Motor neuron (in vitro differentiated cells): ENCODE data around the gene GASK1A. TPM values are rescaled to one million over a fixed set of nuclear protein-coding genes. Genes with fewer than 3 reads are reported as not detected.

Source experiments
- ATAC-seq, 8 experiments: fragments of 200-7000 bp; cut with Tn5 transposase; replicated peaks in 6 of 8; 2 replicates each; pipeline ENCODE4 v1.8.0; 2021; ENCODE audit warnings: mild to moderate bottlenecking in 8 of 8, moderate library complexity in 8 of 8
- H3K27ac ChIP-seq, 2 donors: fragments of 250-450 bp; sonication (Bioruptor Pico); 2 replicates each; pipeline ENCODE4 v1.9.0; 2021; ENCODE audit warnings: antibody characterized with exemption in 2 of 2, mild to moderate bottlenecking in 2 of 2, moderate library complexity in 1 of 2
- H3K4me1 ChIP-seq, 2 donors: fragments of 250-450 bp; sonication (Bioruptor Pico); replicated peaks in 1 of 2; 2 replicates each; pipeline ENCODE4 v1.6.1; 2021; ENCODE audit warnings: antibody characterized with exemption in 2 of 2, mild to moderate bottlenecking in 2 of 2, moderate library complexity in 1 of 2
- H3K4me3 ChIP-seq, 5 donors: fragments of 250-450 bp; sonication (Bioruptor Pico); 2 replicates each; pipeline ENCODE4 v1.9.0; 2021; ENCODE audit warnings: antibody characterized with exemption in 5 of 5, mild to moderate bottlenecking in 5 of 5, moderate library complexity in 4 of 5
- WGBS, 10 experiments: fragments of 450-650 bp; shearing (Covaris generic); methylation state at CpG; one replicate each; pipeline ENCODE4 v1.0.0; 2022; 5-methylcytosine and 5-hydroxymethylcytosine counted together
- in situ Hi-C, 9 experiments: fragments of 400-800 bp; cut with MboI; loops; one replicate each; pipeline ENCODE4 v1.15.0; 2021; ENCODE audit warnings: low sequenced_read_pairs in 9 of 9, low pct_unique_long_range_greater_than_20kb in 2 of 9; ENCODE audit not compliant: unreplicated experiment in 9 of 9
- total RNA-seq, 8 experiments: library from RNA; unstranded; fragments of 300-600 nt; gene quantifications; 2 replicates each; pipeline versions ENCODE4 v1.2.3 to v1.2.4, GENCODE V29; 2022

Gene GASK1A
- total RNA-seq, 8 experiments from 2014 or later, result 0.18 to 4.3 (median 0.85) TPM

DNA sequence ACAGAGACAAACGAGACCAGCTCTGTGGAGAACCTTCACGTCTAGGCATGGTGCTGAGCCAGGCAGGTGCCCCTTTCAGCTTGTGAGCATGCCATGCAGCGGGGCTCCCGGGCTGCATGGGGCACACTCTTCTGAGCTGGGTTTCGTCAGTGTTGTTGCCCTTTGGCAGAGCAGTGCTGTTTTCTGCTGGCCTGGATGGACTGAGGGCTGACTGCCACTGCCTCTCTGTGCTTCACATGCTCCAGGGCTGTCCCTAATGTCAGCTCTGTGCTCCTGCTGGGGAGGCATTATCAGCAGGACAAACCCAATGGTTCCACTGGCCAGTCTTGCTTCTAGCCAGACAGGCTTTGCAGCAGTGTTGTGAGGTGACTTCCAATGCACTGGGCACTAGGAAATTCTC is 9.5 kb downstream of the GASK1A start:
- ATAC-seq, result no peak
- WGBS, 10 experiments, result 60 to 90% (median 79%) methylated on average over 1 to 4 of the region's 5 CpGs; no CpG with 5 or more reads in 6 of the 10 experiments
- in situ Hi-C loops, result no loop called here

DNA sequence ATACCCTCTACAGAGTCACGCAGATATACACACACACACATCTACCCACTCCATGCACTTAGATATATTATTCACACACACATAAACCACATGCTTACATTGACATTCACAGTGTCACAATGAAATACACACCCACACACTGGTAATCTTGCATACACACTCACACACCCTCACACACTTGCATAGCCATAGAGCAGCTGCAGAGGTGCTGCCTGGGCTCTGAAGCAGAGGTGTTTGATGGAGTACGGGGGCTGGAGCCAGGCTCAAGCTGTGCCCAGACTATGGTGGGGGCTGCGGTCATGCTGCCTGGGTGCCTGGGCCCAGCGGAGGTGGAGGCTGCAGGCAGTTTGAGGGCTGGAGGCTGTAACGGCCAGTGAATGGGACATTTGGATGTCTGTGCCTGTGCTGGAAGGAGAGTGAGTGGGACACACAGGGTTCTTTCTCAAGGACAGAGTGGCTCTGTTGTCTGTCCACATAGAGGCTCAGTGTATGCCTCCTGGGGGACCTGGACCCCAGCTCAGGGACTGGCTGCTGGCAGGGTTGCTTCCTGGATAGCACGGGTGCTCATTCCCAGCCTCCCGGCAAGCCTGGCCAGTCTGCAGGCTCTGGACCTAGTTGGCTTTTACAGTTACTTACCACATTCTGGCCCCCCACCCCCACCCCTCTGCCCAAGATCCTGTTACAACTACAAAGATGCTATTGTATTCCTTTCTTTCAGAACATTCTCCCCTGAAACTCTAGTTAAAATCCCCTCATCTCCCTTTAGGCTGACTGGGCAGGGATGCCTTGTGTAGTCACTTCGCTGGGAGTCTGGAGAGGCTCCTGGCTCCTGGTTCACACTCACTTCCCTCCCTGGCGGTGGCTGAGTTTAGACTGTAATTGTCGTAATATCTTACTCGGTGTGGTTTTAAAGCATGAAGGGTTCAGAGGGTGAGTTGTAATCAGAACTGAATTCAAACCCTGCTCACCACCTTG is 12.5 kb downstream of the GASK1A start:
- ATAC-seq, result peak in 7 of 8 experiments; percentile 14 to 90 (median 27)
- 62 to 80% (median 78%) methylated on average over 1 to 5 of the region's 11 CpGs; no CpG with 5 or more reads in 3 of the 10 experiments for WGBS, 10 experiments
- H3K27ac ChIP-seq, result no peak overlapping the region
- no peak overlapping the region for H3K4me3 ChIP-seq
- in situ Hi-C loops, result no loop called here
- no peaks in the 10 kb centered on the region for H3K4me1 ChIP-seq

More for the DNA sequence above, 9.5 kb downstream of the GASK1A start:
- Histone ChIP-seq H3K27ac (no peak overlapping the region), H3K4me3 (no peak overlapping the region), H3K4me1 (no peaks in the 10 kb centered on the region)

DNA sequence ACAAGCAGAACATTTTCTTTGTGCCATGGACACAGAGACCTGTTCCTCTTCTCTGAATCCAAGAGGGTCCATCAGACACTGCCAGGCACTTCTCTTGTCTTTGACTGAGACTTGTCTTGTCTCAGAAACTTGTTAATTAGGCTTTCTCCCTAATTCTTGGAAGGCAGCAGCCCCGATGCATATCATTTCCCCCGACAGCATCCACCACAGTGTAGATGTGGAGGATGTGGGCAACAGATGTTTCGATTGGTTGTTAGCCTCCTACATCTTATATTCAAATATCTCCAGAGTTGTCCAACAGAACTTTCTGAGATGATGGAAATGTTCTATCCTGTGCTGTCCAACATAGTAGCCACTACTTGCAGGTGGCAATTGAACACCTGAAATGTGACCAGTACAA is 15.5 kb downstream of the GASK1A start:
- 67 to 100% (median 91%) methylated on average over 1 to 3 of the region's 3 CpGs; no CpG with 5 or more reads in 5 of the 10 experiments for WGBS, 10 experiments
- H3K4me1 ChIP-seq, result no peaks in the 10 kb centered on the region
- H3K27ac ChIP-seq, result no peak overlapping the region
- no peak overlapping the region for H3K4me3 ChIP-seq
- ATAC-seq, result no peak
- in situ Hi-C loops, result no loop called here

DNA sequence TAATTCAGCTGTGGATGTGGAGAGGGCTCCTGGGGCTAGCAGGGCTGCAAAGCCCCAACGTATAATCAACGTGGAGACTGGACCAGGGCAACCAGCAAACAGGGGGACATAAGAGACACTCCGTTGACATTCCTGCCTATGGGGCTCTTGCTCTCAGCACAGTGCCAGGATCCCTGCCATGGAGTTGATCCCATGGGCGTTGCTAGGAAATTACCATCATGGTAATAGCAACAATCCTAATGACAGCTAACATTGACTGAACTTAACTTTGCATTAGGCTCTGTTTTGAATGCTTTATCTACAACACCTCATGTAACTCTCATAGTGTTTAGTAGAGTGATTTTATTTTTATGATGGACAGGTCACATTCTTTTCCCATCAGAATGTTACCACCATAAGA is 16.9 kb downstream of the GASK1A start:
- Histone ChIP-seq H3K27ac (no peak overlapping the region), H3K4me1 (peaks cover 0 to 2% of the 10 kb centered on the region in 2 donors), H3K4me3 (no peak overlapping the region)
- in situ Hi-C loops, result no loop called here
- 0 to 83% (median 58%) methylated on average over 1 to 4 of the region's 4 CpGs; no CpG with 5 or more reads in 4 of the 10 experiments for WGBS, 10 experiments
- ATAC-seq, result peak in 4 of 8 experiments; percentile 32 to 81 (median 71)

DNA sequence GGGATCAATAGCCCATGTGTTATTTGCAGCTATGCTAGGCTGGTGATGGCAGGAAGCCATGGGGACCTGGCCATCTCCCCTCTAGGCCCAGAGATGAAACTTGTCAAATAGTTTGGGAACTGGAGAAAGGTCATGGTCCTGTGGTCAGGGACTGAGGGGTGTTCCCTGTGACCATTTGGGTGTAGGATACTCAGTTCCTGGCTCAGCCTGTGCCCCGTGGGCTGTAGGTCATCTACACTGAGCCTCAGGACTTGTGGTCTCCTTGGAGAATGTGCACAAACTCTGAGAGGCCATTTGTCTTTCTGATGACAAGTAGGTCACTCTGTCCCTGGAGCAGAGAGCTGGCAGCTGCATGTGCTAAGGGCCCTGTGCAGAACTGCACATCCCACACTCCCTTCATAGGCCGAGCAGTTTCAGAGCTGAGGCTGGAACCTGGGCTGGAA is 17.5 kb downstream of the GASK1A start:
- H3K4me3 ChIP-seq, result no peak overlapping the region
- in situ Hi-C loops, result no loop called here
- no peak for ATAC-seq
- WGBS, 10 experiments, result 20 to 80% methylated on average over 1 of the region's 2 CpGs; no CpG with 5 or more reads in 8 of the 10 experiments
- no peak overlapping the region for H3K27ac ChIP-seq
- peaks cover 3 to 8% of the 10 kb centered on the region in 2 donors for H3K4me1 ChIP-seq

DNA sequence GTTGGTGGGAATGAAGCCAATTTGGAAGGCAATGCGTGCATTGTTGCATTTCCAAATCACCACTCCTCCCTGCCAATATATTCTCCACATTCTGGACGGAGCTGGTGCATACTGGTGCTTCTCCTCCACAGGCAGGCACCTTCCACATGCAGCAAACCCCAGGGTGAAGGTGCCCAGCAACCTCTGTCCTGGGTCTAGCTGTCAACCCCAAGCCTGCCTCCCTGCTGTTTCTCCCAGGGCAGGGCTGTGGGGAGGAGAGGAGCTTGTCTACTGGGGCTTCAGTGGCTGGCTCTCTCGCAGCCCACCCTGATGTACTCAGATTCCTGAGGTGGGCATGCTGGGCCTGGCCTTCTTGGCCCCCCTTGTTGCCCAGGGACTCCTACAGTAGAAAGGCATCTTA is 20.1 kb downstream of the GASK1A start:
- in situ Hi-C loops, result no loop called here
- H3K4me1 ChIP-seq, result peaks cover 3 to 8% of the 10 kb centered on the region in 2 donors
- no peak for ATAC-seq
- WGBS, 10 experiments, result 10 to 100% (median 80%) methylated on average over 1 to 2 of the region's 3 CpGs; no CpG with 5 or more reads in 3 of the 10 experiments
- no peak overlapping the region for H3K27ac ChIP-seq
- no peak overlapping the region for H3K4me3 ChIP-seq

DNA sequence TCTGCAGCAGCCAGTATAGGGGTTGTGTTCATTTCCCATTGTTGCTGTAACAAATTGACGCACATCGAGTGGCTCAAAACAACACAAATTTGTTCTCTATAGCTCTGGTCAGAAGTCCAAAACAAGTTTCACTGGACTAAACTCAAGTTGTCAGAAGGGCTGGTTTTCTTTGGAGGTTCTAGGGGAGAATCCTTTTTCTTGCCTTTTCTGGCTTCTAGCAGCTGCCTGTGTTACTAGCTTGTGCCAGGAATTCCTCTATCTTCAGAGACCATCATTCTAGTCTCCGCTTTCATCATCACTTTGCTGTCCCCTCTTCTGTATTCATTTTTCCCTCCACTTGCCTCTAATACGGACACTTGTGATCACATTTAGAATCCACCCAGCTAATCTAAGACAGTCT is 20.5 kb downstream of the GASK1A start:
- Histone ChIP-seq H3K27ac (no peak overlapping the region), H3K4me1 (peaks cover 3 to 8% of the 10 kb centered on the region in 2 donors), H3K4me3 (no peak overlapping the region)
- in situ Hi-C loops, result no loop called here
- no peak for ATAC-seq
- 28 to 100% (median 97%) methylated on average over 1 to 4 of the region's 4 CpGs; no CpG with 5 or more reads in 1 of the 10 experiments for WGBS, 10 experiments

DNA sequence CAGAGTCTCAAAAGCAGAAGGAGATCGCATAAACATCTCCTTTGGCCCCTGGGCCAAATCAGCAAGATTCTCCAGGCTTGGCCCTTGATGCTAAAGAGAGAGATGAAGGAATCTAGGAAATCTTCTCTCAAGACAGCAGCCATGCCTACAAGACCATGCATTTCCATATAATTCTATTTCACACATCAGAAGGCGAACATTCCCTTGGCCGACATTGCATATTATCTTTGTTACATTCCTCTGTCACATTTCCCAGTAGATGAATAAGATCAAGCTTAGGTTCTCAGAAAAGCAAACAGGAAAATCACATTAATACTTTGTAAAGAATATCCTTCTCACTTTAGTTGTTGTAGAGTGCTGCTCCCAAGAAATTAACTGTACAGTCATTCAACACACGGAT is 21.3 kb downstream of the GASK1A start:
- in situ Hi-C loops, result no loop called here
- Histone ChIP-seq H3K27ac (no peak overlapping the region), H3K4me3 (no peak overlapping the region), H3K4me1 (peaks cover 3 to 8% of the 10 kb centered on the region in 2 donors)
- WGBS, 10 experiments, result 26 to 100% (median 95%) methylated on average over 1 to 3 of the region's 4 CpGs; no CpG with 5 or more reads in 3 of the 10 experiments
- no peak for ATAC-seq

DNA sequence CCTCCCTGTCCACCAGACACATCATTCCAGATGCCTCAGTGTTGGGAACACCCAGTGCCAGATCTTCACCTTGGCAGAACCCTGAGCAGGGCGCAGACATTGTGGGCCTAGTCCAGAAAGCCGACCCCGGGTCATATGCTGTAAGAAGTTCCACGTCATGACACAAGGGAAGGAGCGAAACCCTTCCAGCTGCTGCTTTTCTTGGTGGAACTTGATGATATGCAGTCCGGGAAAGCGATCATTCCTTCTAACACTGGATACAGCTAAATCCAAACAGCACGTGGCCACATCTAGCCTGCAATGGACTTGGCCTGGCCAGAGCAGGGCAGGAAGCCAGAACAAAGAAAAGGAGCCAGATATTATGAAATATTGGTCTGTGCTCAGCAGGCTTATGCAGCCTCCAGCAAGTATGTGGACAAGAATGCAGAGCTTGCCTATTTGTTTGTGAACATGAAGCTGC is 22.0 kb downstream of the GASK1A start:
- in situ Hi-C loops, result no loop called here
- Histone ChIP-seq H3K4me3 (no peak overlapping the region), H3K27ac (peak overlapping the region in 1 of 2 donors; percentile 31), H3K4me1 (peaks cover 3 to 8% of the 10 kb centered on the region in 2 donors)
- WGBS, 10 experiments, result 0 to 100% (median 48%) methylated on average over 1 to 8 of the region's 8 CpGs; no CpG with 5 or more reads in 2 of the 10 experiments
- peak in 7 of 8 experiments; percentile 33 to 91 (median 72) for ATAC-seq

DNA sequence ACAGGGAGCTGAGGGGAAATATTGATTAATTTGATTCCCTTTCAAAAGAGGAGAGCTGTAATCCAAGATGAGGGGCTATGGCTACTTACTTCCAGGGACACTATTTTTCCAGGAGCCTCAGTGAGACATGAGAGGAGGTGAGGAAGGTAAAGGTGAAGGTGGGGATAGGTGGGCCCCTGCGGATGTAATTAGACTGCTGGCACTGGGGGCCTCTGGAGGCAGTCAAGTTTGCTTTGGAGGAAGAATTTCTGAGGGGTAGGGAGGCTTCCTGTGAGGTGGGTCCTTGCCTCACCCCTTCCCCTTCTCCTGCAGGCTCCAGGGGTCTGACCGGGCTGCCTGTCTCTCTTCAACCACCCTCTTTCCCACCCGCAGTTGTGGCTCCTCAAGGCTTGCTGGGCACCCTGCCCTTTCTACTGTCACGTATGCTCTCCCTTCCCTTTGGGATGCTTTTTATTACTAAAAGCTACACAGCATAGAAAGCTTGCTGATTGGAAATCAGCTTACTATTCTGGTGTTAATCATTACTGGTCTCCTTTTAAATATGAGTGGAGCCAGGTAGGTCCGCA is 22.5 kb downstream of the GASK1A start:
- in situ Hi-C loops, result no loop called here
- Histone ChIP-seq H3K4me1 (peaks cover 3 to 8% of the 10 kb centered on the region in 2 donors), H3K27ac (no peak overlapping the region), H3K4me3 (no peak overlapping the region)
- 7 to 100% (median 80%) methylated on average over 1 to 4 of the region's 5 CpGs; no CpG with 5 or more reads in 1 of the 10 experiments for WGBS, 10 experiments
- ATAC-seq, result no peak

DNA sequence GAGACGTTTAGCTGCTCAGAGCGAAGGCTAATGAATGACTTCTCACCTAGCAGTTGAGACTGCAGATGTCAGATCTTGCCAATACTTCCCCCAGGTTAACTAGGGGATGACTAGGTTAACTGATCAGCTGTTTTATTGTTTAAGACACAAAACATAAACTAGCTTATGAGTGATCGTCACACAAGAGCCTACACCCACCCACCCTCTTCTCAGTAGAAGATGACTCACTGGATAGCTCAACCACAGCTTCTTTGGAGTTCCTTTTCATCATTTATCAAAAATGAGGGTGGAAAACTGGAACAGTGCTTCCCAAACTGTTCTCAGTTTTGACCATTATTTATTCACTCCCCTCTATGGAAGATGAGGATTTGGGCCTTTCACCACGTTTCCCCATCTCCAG is 25.2 kb downstream of the GASK1A start:
- WGBS, 10 experiments, result 0 to 100% (median 90%) methylated on average over 1 to 3 of the region's 4 CpGs; no CpG with 5 or more reads in 1 of the 10 experiments
- Histone ChIP-seq H3K4me1 (peaks cover 3 to 8% of the 10 kb centered on the region in 2 donors), H3K27ac (no peak overlapping the region), H3K4me3 (no peak overlapping the region)
- peak in 1 of 8 experiments; percentile 13 for ATAC-seq
- in situ Hi-C loops, result no loop called here

DNA sequence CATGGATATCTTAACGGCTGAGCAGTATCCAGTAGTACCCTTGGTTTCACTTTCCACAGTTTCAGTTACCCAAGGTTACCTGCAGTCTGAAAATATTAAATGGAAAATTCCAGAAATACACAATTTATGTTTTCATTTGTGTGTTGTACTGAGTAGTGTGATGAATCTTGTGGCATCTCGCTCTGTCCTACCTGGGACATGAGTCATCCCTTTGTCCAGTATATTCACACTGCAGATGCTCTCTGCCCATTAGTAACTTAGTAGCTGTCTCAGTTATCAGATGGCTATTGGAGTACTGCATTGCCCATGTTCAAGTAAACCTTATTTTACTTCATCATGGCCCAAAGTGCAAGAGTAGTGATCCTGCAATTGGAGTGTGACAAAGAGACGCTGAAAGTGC is 26.1 kb downstream of the GASK1A start:
- WGBS, 10 experiments, result 33 to 100% (median 85%) methylated on average over 1 to 3 of the region's 3 CpGs; no CpG with 5 or more reads in 3 of the 10 experiments
- Histone ChIP-seq H3K4me1 (peaks cover 3 to 8% of the 10 kb centered on the region in 2 donors), H3K4me3 (no peak overlapping the region), H3K27ac (no peak overlapping the region)
- in situ Hi-C loops, result no loop called here
- no peak for ATAC-seq

DNA sequence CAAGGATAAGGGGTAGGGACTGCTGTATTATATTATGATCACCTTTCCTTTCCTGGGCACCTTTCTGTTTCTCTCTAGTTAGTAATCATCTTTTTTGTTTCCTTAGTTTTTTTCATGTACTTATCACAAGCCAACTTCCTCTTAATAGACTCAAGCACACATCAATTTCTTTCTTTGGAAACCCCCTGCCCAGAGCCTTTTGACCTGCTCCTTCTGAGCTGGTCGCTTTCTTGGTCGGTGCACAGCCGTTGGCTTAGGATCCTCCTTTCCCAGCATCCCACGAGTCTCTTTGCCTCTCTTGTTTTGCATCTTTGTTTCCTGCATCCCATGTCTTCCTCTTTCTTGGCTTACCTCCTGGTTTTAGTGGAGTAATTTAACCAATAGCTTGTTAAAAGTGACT is 26.9 kb downstream of the GASK1A start:
- ATAC-seq, result no peak
- WGBS, 10 experiments, result 7 to 83% (median 79%) methylated on average over 1 to 4 of the region's 4 CpGs; no CpG with 5 or more reads in 3 of the 10 experiments
- Histone ChIP-seq H3K4me3 (no peak overlapping the region), H3K4me1 (peaks cover 3 to 7% of the 10 kb centered on the region in 2 donors), H3K27ac (no peak overlapping the region)
- in situ Hi-C loops, result no loop called here
